IPS-18a (cell line): ENCODE results near the gene CALHM3.

Experiments used
- H3K27ac ChIP-seq: one replicate; pipeline ENCODE4 v1.5.1; 2013; ENCODE audit warnings: low read length
- H3K27me3 ChIP-seq: one replicate; pipeline ENCODE4 v1.6.1; 2013; ENCODE audit warnings: mild to moderate bottlenecking, low read length; ENCODE audit not compliant: control insufficient read depth, insufficient read depth
- H3K36me3 ChIP-seq: one replicate; pipeline ENCODE4 v1.6.1; 2013; ENCODE audit warnings: low read depth, low read length; ENCODE audit not compliant: control insufficient read depth
- H3K4me1 ChIP-seq: one replicate; pipeline ENCODE4 v1.6.1; 2013; ENCODE audit warnings: low read depth, low read length; ENCODE audit not compliant: control insufficient read depth
- H3K4me3 ChIP-seq: one replicate; pipeline ENCODE4 v1.5.1; 2013; ENCODE audit warnings: low read length
- H3K9ac ChIP-seq: one replicate; pipeline ENCODE4 v1.6.1; 2013; ENCODE audit warnings: mild to moderate bottlenecking, low read length, moderate library complexity
- H3K9me3 ChIP-seq: one replicate; pipeline ENCODE4 v1.6.1; 2013; ENCODE audit warnings: low read depth, low read length; ENCODE audit not compliant: control insufficient read depth

CALHM3 gene

DNA sequence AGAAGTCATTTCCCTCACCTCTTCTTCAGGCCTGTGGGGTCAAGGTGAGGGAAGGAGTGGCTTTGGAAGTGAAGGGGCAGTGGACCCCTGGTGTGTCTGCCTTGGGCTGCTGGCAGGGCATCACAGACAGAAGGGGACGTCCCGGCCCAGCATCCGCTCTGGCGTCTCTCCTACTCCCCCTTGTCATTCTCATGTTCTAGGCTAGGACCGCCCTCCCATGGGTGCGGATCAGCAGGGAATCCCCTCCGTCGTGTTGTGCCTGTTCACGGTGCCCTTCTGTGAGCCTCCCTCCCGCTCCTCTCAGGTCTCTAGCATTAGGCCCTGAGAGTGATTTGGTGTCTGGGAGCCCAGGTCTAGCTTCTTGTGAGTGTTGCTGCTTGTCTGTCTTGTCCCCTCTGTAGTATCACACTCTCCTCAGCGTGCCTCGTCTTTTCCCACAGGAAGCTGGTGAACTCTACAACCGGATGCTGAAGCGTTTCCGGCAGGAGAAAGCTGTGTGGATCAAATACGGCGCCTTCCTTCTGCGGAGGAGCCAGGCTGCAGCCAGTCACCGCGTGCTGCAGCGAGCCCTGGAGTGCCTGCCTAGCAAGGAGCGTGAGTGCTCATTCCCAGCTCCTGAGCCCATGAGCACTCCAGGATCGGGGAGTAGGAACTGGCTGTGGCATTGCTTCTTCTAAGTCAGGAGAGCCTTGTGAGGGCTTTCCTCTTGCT, 35.4 kb downstream of the CALHM3 start:
- no peaks in the 10 kb centered on the region for H3K4me1 ChIP-seq
- peaks cover 74% of the 10 kb centered on the region for H3K36me3 ChIP-seq
- no peaks in the 10 kb centered on the region for H3K9me3 ChIP-seq
- no peak overlapping the region for H3K27ac ChIP-seq
- no peaks in the 10 kb centered on the region for H3K27me3 ChIP-seq
- no peak overlapping the region for H3K9ac ChIP-seq
- no peak overlapping the region for H3K4me3 ChIP-seq

DNA sequence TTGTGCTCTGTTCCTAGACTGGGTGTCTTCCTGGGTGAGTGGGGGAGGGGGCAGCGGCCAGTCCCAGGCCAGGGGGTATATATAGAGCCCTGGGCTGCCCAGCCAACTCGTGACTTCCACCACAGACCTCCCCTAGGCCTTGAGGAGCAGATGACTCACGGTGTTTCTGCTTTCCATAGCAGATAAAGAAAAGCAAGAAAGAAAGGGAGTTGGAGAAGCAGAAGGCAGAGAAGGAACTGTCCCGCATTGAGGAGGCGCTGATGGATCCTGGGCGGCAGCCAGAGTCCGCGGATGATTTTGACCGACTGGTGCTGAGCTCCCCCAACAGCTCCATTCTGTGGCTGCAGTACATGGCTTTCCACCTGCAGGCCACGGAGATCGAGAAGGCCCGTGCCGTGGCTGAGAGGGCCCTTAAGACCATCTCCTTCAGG, 37.0 kb downstream of the CALHM3 start:
- Histone ChIP-seq H3K36me3 (peaks cover 79% of the 10 kb centered on the region), H3K4me3 (no peak overlapping the region), H3K4me1 (no peaks in the 10 kb centered on the region), H3K9me3 (no peaks in the 10 kb centered on the region), H3K27me3 (no peaks in the 10 kb centered on the region), H3K9ac (no peak overlapping the region), H3K27ac (no peak overlapping the region)

DNA sequence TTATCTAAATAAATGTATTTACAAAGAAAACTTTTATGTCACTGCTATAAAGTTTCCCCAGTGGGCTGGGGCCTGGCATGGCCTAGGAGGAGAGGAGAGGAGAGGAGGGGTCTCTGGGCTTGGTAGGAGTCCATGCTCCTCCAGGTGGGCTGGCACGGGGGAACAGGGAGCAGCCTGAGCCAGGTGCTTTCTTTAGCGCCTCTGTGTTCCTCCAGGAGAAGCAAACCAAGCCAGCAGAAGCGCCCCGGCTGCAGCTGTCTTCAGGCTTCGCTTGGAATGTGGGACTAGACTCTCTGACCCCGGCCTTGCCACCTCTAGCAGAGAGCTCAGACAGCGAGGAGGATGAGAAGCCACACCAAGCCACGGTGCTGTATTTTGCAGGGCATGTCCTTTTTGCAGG, 37.4 kb downstream of the CALHM3 start:
- H3K27ac ChIP-seq = no peak overlapping the region
- H3K36me3 ChIP-seq = peaks cover 83% of the 10 kb centered on the region
- no peak overlapping the region for H3K4me3 ChIP-seq

DNA sequence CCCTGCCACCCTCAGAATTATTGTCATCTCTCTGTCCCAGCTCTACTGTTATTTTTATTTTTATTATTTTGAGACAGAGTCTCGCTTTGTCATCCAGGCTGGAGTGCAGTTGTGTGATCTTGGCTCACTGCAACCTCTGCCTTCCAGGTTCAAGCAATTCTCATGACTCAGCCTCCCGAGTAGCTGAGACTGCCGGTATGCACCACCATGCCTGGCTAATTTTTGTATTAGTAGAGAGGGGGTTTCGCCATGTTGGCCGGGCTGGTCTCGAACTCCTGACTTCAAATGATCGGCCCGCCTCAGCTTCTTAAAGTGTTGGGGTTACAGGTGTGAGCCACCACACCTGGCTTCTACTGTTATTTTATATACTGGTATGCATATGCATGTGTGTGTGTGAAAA, 37.8 kb downstream of the CALHM3 start:
- Histone ChIP-seq H3K27me3 (no peaks in the 10 kb centered on the region), H3K27ac (no peak overlapping the region), H3K36me3 (peaks cover 88% of the 10 kb centered on the region), H3K9me3 (no peaks in the 10 kb centered on the region), H3K9ac (no peak overlapping the region), H3K4me3 (no peak overlapping the region), H3K4me1 (no peaks in the 10 kb centered on the region)

More for the DNA sequence above, 37.4 kb downstream of the CALHM3 start:
- Histone ChIP-seq H3K27me3 (no peaks in the 10 kb centered on the region), H3K9me3 (no peaks in the 10 kb centered on the region), H3K4me1 (no peaks in the 10 kb centered on the region), H3K9ac (no peak overlapping the region)

DNA sequence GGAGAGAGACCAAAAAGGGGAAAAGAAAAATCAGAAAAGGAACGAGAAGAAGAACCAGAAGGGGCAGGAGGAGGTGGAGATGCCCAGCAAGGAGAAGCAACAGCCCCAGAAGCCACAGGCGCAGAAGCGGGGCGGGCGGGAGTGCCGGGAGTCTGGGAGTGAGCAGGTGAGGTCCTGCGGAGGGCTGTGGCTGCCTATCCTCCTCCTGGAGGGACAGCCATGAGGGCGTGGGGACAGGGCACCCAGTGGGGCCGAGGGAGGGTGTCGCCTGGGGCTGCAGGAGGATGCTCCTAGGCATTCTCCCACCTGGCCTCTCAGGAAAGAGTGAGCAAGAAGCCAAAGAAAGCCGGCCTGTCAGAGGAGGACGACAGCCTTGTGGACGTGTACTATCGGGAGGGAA, 38.6 kb downstream of the CALHM3 start:
- Histone ChIP-seq H3K27me3 (no peaks in the 10 kb centered on the region), H3K4me3 (no peak overlapping the region), H3K9me3 (no peaks in the 10 kb centered on the region), H3K36me3 (peaks cover 91% of the 10 kb centered on the region), H3K4me1 (no peaks in the 10 kb centered on the region), H3K27ac (no peak overlapping the region), H3K9ac (no peak overlapping the region)

DNA sequence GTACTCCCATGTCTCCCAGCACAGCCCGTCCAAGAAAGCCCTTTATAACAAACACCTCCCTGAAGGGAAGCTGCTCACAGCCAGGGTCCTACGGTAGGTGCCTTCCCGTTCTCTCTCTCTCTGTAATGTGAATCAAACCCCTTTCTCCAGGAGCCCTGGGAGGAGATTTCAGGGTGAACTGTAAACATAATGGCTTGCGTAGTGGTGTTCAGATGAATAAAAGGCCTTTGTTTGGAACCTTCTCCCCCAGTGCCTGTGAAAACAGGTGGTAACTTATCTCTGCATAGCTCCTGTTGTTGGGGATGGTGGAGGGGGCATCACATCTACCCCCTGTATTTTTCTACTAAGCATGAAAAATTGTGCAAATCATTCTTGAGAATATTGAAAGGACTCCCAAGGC, 39.3 kb downstream of the CALHM3 start:
- H3K9ac ChIP-seq = no peak overlapping the region
- H3K27me3 ChIP-seq = no peaks in the 10 kb centered on the region
- no peak overlapping the region for H3K27ac ChIP-seq
- H3K36me3 ChIP-seq = peaks cover 90% of the 10 kb centered on the region
- no peak overlapping the region for H3K4me3 ChIP-seq
- no peaks in the 10 kb centered on the region for H3K4me1 ChIP-seq
- H3K9me3 ChIP-seq = no peaks in the 10 kb centered on the region

DNA sequence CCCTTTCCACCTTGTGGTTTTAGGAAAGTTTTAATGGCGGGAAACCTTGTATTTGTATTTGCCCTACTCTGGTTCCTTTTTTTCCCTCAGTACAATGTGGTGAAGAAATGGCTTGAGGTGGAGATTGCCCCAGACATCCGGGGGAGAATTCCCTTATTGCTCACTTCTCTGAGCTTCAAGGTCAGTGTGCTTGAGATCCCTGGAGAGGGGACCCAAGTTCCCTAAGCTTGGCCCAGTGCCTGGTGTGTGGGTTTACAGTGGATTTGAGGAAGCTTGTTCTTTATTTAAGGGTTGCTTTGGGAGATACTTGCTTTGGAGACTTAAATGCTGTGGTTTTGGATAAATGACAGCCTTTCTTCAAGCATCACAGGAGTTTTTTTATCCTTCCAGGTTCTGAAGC, 45.2 kb downstream of the CALHM3 start:
- Histone ChIP-seq H3K4me3 (no peak overlapping the region), H3K9me3 (no peaks in the 10 kb centered on the region), H3K27ac (no peak overlapping the region), H3K4me1 (no peaks in the 10 kb centered on the region), H3K36me3 (peaks cover 87% of the 10 kb centered on the region), H3K9ac (no peak overlapping the region), H3K27me3 (no peaks in the 10 kb centered on the region)

DNA sequence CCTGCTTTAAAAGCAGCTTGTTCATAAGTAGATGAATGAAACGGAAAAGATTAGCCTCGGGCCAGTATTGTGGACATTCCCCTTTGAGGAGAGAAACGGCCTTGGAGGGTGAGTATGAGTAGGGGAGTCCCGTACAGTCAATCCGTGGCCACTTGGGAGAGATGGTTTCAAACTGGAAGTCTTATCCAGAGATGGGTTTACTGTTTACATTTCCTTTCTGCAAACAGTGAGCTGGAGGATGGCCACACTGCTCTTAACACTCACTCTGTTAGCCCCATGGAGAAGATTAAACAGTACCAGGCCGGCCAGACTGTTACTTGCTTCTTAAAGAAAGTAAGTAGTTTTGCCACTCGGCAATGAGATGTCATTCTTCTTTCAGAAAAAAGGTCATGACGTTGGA, 47.1 kb downstream of the CALHM3 start:
- H3K36me3 ChIP-seq = peaks cover 90% of the 10 kb centered on the region
- H3K9ac ChIP-seq = no peak overlapping the region
- H3K27ac ChIP-seq = no peak overlapping the region
- no peaks in the 10 kb centered on the region for H3K9me3 ChIP-seq
- H3K27me3 ChIP-seq = no peaks in the 10 kb centered on the region
- no peak overlapping the region for H3K4me3 ChIP-seq
- H3K4me1 ChIP-seq = no peaks in the 10 kb centered on the region

DNA sequence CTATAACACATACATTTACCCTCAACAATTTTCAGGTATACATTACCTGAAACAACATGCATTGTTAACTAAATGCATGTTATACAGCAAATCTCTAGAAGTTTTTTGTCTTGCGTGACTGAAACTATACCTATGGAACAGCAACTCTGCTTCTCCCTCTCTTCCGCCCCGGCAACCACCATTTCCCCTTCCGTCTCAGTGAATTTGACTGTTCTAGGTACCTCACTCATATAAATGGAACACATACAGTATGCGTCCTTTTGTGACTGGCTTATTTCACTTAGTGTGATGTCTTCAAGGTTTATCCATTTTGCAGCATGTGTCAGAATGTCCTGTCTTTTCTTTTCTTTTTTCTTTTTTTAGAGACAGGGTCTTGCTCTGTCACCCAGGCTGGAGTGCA, 49.4 kb downstream of the CALHM3 start:
- H3K27ac ChIP-seq = no peak overlapping the region
- no peaks in the 10 kb centered on the region for H3K9me3 ChIP-seq
- H3K4me1 ChIP-seq = no peaks in the 10 kb centered on the region
- no peak overlapping the region for H3K4me3 ChIP-seq
- no peaks in the 10 kb centered on the region for H3K27me3 ChIP-seq
- H3K9ac ChIP-seq = no peak overlapping the region
- H3K36me3 ChIP-seq = peaks cover 86% of the 10 kb centered on the region

DNA sequence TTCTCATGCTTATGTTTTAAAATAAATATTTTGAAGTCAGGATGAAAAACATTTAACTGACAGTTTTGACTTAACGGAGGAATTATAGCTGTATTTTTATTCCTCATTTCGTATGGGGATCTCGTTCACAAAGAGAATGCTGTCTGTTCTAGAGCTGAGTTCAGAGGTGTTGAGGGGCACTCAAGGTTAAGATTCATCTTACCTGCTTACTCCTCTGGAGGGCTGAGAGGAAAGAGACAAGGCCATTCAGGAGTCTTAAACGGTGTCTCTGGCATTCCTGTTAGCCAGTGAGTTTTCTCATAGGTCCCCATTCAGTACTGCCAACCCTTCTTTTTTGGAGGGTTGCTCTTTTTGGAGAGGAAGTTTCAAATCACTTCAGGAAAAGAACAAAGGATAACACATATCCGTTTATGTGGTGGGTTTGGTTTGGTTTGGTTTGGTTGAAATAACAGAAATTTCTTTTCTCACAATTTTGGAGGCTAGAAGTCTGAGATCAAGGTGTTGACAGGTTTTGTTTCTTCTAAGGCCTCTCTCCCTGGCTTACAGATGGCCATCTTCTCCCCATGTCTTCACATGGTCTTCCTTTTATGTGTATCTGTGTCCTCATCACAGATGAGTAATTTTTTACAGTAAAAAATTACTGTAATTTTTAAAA, 49.9 kb downstream of the CALHM3 start:
- H3K9ac ChIP-seq = no peak overlapping the region
- H3K4me3 ChIP-seq = no peak overlapping the region
- peaks cover 86% of the 10 kb centered on the region for H3K36me3 ChIP-seq
- H3K9me3 ChIP-seq = no peaks in the 10 kb centered on the region
- H3K4me1 ChIP-seq = no peaks in the 10 kb centered on the region
- no peaks in the 10 kb centered on the region for H3K27me3 ChIP-seq
- no peak overlapping the region for H3K27ac ChIP-seq

DNA sequence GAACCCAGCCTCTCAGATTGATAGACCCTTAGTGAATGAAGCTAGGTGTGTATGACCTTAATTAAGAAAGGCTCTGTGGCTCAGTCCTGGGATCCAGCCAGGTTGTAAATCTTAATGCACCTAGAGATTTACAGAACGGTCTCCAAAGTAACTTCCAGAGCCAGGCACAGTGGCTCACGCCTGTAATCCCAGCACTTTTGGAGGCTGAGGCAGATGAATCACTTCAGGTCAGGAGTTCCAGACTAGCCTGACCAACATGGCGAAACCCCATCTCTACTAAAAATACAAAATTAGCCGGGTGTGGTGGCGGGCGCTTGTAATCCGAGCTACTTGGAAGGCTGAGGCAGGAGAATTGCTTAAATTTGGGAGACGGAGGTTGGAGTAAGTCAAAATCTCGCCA, 51.2 kb downstream of the CALHM3 start:
- Histone ChIP-seq H3K4me3 (no peak overlapping the region), H3K9ac (no peak overlapping the region), H3K36me3 (peaks cover 87% of the 10 kb centered on the region), H3K4me1 (no peaks in the 10 kb centered on the region), H3K9me3 (no peaks in the 10 kb centered on the region), H3K27me3 (no peaks in the 10 kb centered on the region), H3K27ac (no peak overlapping the region)

DNA sequence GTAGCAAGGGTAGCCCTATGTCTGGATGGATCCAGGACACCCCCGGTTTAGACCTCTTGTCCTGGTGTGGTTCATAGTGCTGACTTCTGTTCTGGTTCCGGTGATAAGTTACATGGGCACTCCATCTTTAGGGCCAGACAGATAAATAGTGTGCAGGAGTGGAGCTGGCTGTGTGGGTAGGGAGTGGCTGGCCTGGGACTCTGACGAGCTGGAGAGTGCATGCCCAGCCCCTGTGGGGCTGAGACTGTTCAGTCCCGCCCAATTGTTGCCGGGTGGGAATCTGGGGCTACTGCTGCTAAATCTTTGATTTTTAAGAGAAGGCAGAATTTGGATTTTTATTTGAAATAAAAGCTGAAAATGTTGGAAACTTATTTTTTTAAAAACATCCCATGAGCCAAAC, 55.3 kb downstream of the CALHM3 start:
- H3K36me3 ChIP-seq = peaks cover 86% of the 10 kb centered on the region
- H3K9me3 ChIP-seq = no peaks in the 10 kb centered on the region

More for the DNA sequence above, 55.3 kb downstream of the CALHM3 start:
- no peak overlapping the region for H3K27ac ChIP-seq
- no peaks in the 10 kb centered on the region for H3K27me3 ChIP-seq
- no peaks in the 10 kb centered on the region for H3K4me1 ChIP-seq
- no peak overlapping the region for H3K9ac ChIP-seq
- H3K4me3 ChIP-seq = no peak overlapping the region
